Endothelial cell of umbilical vein (primary cell): Measurements from ENCODE around the gene KCNJ8. TPM values are rescaled to one million over a fixed set of nuclear protein-coding genes. Genes with fewer than 3 reads are reported as not detected.

Experiments used
- BruUV-seq: library from RNA; stranded (reverse); fragments of 400-500 nt; replicated peaks from 2 replicates; lab custom pipeline; 2021; lab: Mats Ljungman, UMichigan
- CTCF ChIA-PET: fragments of 300-600, 350-600 bp; sonication (Branson Sonifier 250); formaldehyde crosslinking; loops from one replicate; lab custom pipeline; 2021; ENCODE audit warnings: antibody characterized with exemption, inconsistent platforms; lab: Charles Lee
- POLR2A ChIA-PET: fragments of 300-600, 350-600 bp; sonication (Branson Sonifier 250); formaldehyde crosslinking; loops from one replicate; lab custom pipeline; 2021; ENCODE audit warnings: antibody characterized with exemption, inconsistent platforms; lab: Charles Lee
- DNase-seq: peaks from one replicate; pipeline ENCODE4 v3.0.0-alpha.2; 2011; ENCODE audit warnings: low read depth, low spot score
- FAIRE-seq: peaks from 2 replicates; lab custom pipeline; 2011; peaks lifted over from hg19 to GRCh38; lab: Jason Lieb, UNC
- H2AFZ ChIP-seq: 2 replicates; pipeline ENCODE4 v1.6.0; 2012; ENCODE audit warnings: low read depth, low read length, control low read depth, inconsistent platforms
- H3K27ac ChIP-seq: 2 replicates; pipeline ENCODE4 v1.5.1; 2011; ENCODE audit warnings: low read depth, mild to moderate bottlenecking, control low read depth, low read length, moderate library complexity; ENCODE audit not compliant: insufficient read depth
- H3K27me3 ChIP-seq, 2 experiments: 2 replicates each; pipeline versions ENCODE4 v1.6.0 to v1.6.1; 2011; ENCODE audit warnings: low read length in 2 of 2, mixed read lengths in 1 of 2; ENCODE audit not compliant: control insufficient read depth in 2 of 2, insufficient read depth in 2 of 2
- H3K36me3 ChIP-seq, 2 experiments: 2 replicates in 1 of 2; 3 replicates in 1 of 2; pipeline ENCODE4 v1.5.1; 2011; ENCODE audit warnings: low read length in 2 of 2, mild to moderate bottlenecking in 1 of 2, moderate library complexity in 1 of 2; ENCODE audit not compliant: control insufficient read depth in 2 of 2, insufficient read depth in 2 of 2; ENCODE audit errors: extremely low read depth in 1 of 2
- H3K4me1 ChIP-seq: 3 replicates; pipeline ENCODE4 v1.5.1; 2011; ENCODE audit warnings: mild to moderate bottlenecking, low read length; ENCODE audit not compliant: control insufficient read depth, insufficient read depth; ENCODE audit errors: extremely low read depth
- H3K4me2 ChIP-seq: 2 replicates; pipeline ENCODE4 v1.6.1; 2011; ENCODE audit warnings: low read length, control low read depth, mixed read lengths; ENCODE audit not compliant: insufficient read depth
- H3K4me3 ChIP-seq, 3 experiments: fragments of 200-600 bp in 1 of 3; sonication (generic), shearing (Covaris generic) in 1 of 3; replicated peaks in 1 of 3; 2 replicates each; pipeline ENCODE4 v1.5.1; 2011 to 2016; ENCODE audit warnings: control low read depth in 3 of 3, low read length in 3 of 3, mild to moderate bottlenecking in 2 of 3, inconsistent platforms in 1 of 3, low read depth in 1 of 3, moderate library complexity in 1 of 3; ENCODE audit not compliant: insufficient read depth in 1 of 3
- H3K79me2 ChIP-seq: 2 replicates; pipeline ENCODE4 v1.6.0; 2012; ENCODE audit warnings: low read length, inconsistent platforms; ENCODE audit not compliant: control insufficient read depth, insufficient read depth
- H3K9ac ChIP-seq: replicated peaks from 2 replicates; pipeline ENCODE3; 2011; ENCODE audit warnings: low read length, control low read depth; ENCODE audit not compliant: insufficient read depth; ENCODE audit errors: extremely low read depth
- H3K9me1 ChIP-seq: replicated peaks from 3 replicates; pipeline ENCODE4 v1.6.0; 2011; ENCODE audit warnings: mild to moderate bottlenecking, low read length; ENCODE audit not compliant: control insufficient read depth, insufficient read depth; ENCODE audit errors: extremely low read depth
- H3K9me3 ChIP-seq: replicated peaks from 2 replicates; pipeline ENCODE4 v1.5.1; 2012; ENCODE audit warnings: low read length, inconsistent platforms; ENCODE audit not compliant: control insufficient read depth, insufficient read depth
- H4K20me1 ChIP-seq: replicated peaks from 2 replicates; pipeline ENCODE3; 2011; ENCODE audit warnings: mild to moderate bottlenecking, low read length; ENCODE audit not compliant: control insufficient read depth, insufficient read depth; ENCODE audit errors: extremely low read depth
- CTCF ChIP-seq, 2 donors: IDR thresholded peaks; 1 replicate in 1 of 2; 2 replicates in 1 of 2; pipeline ENCODE4 v1.5.1; 2011; ENCODE audit warnings: low read length in 2 of 2, mild to moderate bottlenecking in 2 of 2, moderate library complexity in 2 of 2, control low read depth in 1 of 2, inconsistent platforms in 1 of 2, low read depth in 1 of 2; ENCODE audit not compliant: insufficient read depth in 1 of 2; ENCODE audit errors: extremely low read depth in 1 of 2
- EZH2 ChIP-seq: IDR thresholded peaks from 2 replicates; pipeline ENCODE4 v1.6.1; 2012; ENCODE audit warnings: borderline replicate concordance, low read depth, mild to moderate bottlenecking, moderate library complexity, low read length, inconsistent platforms; ENCODE audit not compliant: severe bottlenecking
- GATA2 ChIP-seq: IDR thresholded peaks from 2 replicates; pipeline ENCODE4 v1.7.0; 2011; ENCODE audit warnings: low read depth, mild to moderate bottlenecking, moderate library complexity, mixed read lengths, low read length; ENCODE audit not compliant: insufficient read length, insufficient read depth
- JUN ChIP-seq: IDR thresholded peaks from 2 replicates; pipeline ENCODE4 v1.6.1; 2011; ENCODE audit warnings: borderline replicate concordance, low read depth; ENCODE audit not compliant: insufficient read length, insufficient read depth
- MAX ChIP-seq: IDR thresholded peaks from 2 replicates; pipeline ENCODE4 v1.6.1; 2011; ENCODE audit not compliant: insufficient read depth, insufficient read length
- POLR2A ChIP-seq: IDR thresholded peaks from 2 replicates; pipeline ENCODE4 v1.6.1; 2012; ENCODE audit warnings: low read depth, mild to moderate bottlenecking, control low read depth, low read length
- POLR2AphosphoS5 ChIP-seq: IDR thresholded peaks from 2 replicates; pipeline ENCODE4 v1.6.1; 2012; ENCODE audit warnings: low read depth, mild to moderate bottlenecking, control low read depth, low read length, moderate library complexity; ENCODE audit not compliant: insufficient read depth
- dilution Hi-C: fragments of 300-500 bp; cut with MboI; formaldehyde crosslinking; loops from one replicate; pipeline ENCODE4 v1.15.0; 2019; ENCODE audit warnings: low sequenced_read_pairs; ENCODE audit not compliant: extremely low pct_ligation_motif_present
- intact Hi-C: fragments of 100-400 bp; cut with micrococcal nuclease; formaldehyde crosslinking; loops from one replicate; pipeline ENCODE4 v1.10.0; 2022
- polyA plus RNA-seq, 4 experiments: library from polyadenylated mRNA; depleted of rRNA in 3 of 4; stranded (reverse) in 3 of 4; unstranded in 1 of 4; fragments of >200 nt; gene quantifications; 2 replicates each; pipeline versions ENCODE4 v1.2.1 to v1.2.3, GENCODE V29; 2011 to 2012; ENCODE audit warnings: missing spikeins in 1 of 4
- total RNA-seq: library from RNA; stranded (reverse); gene quantifications from 2 replicates; pipeline ENCODE4 v1.2.3, GENCODE V29; 2021

KCNJ8 gene
- total and polyA plus RNA-seq, 2 donors (not counting 3 experiments of a cell fraction or from before 2014, with no cell fraction given) = not detected

- Histone ChIP-seq H3K9me1 (no peaks in the 10 kb centered on the region), H3K9ac (no peak overlapping the region), H3K9me3 (no peaks in the 10 kb centered on the region), H3K79me2 (no peaks in the 10 kb centered on the region), H3K4me2 (no peak overlapping the region), H3K27me3 (no peaks in the 10 kb centered on the region), H3K4me3 (no peak overlapping the region), H2AFZ (no peak overlapping the region), H3K4me1 (no peaks in the 10 kb centered on the region), H3K27ac (no peak overlapping the region), H3K36me3 (no peaks in the 10 kb centered on the region), H4K20me1 (no peaks in the 10 kb centered on the region)
- CTCF ChIA-PET = interaction anchor here (0.9 to 1.2 kb wide), 2 partner anchors 62 to 230 kb away, joined by 4 to 5 read pairs; no protein-coding TSS in a partner anchor
- DNase-seq = no peak
- no TSS peak for BruUV-seq
- POLR2A ChIA-PET = no interaction called here
- intact Hi-C loops = no loop called here
- TF ChIP-seq JUN (no peak), CTCF (IDR thresholded peaks at IDR 0.05; ENCODE audit: extremely low read depth in 1 of 2, insufficient read depth in 1 of 2, low read depth in 1 of 2, low read length in 2 of 2) (no peak), EZH2 (no peak), MAX (no peak)
- dilution Hi-C loops = no loop called here
- FAIRE-seq = no peak
Observed at GRCh38 chr12:21759737-21760136, 14.8 kb downstream of the KCNJ8 start.

- H4K20me1 ChIP-seq = no peaks in the 10 kb centered on the region
- no peaks in the 10 kb centered on the region for H3K36me3 ChIP-seq
- no TSS peak for BruUV-seq
- H3K4me1 ChIP-seq = no peaks in the 10 kb centered on the region
- no peak for DNase-seq
- no peaks in the 10 kb centered on the region for H3K27me3 ChIP-seq
- FAIRE-seq = no peak
- ChIA-PET CTCF (interaction anchor here (1.2 kb wide), 1 partner anchor 60 kb away, joined by 3 read pairs; no protein-coding TSS in a partner anchor), POLR2A (interaction anchor here (0.5 kb wide), 1 partner anchor 1075 kb away, joined by 3 read pairs; no protein-coding TSS in a partner anchor)
- no peak overlapping the region for H3K27ac ChIP-seq
- TF ChIP-seq GATA2 = no peak
- no peak for TF ChIP-seq POLR2AphosphoS5
- no peak for TF ChIP-seq JUN
- TF ChIP-seq EZH2 = no peak
- TF ChIP-seq POLR2A = no peak
- TF ChIP-seq MAX = no peak
- dilution Hi-C loops = no loop called here
- intact Hi-C loops = no loop called here
- H3K79me2 ChIP-seq = no peaks in the 10 kb centered on the region
- no peak overlapping the region for H2AFZ ChIP-seq
- no peak overlapping the region for H3K9ac ChIP-seq
- H3K9me1 ChIP-seq = no peaks in the 10 kb centered on the region
- H3K9me3 ChIP-seq = no peaks in the 10 kb centered on the region
- H3K4me2 ChIP-seq = no peak overlapping the region
- no peak overlapping the region for H3K4me3 ChIP-seq
Observed at GRCh38 chr12:21757735-21758134, 16.8 kb downstream of the KCNJ8 start.
